IMR-90 (cell line): ENCODE measurements around the gene EML3. TPM values are rescaled to one million over a fixed set of nuclear protein-coding genes. Genes with fewer than 3 reads are reported as not detected.
"Not testable (repeated sequence)": the region's sequence is repeated elsewhere in the genome, so short reads cannot be mapped to it uniquely, and the experiment has no call there.

ENCODE experiments used
- ATAC-seq: fragments of 200-7000 bp; cut with Tn5 transposase; 2 replicates; pipeline ENCODE4 v1.9.1; 2020; ENCODE audit warnings: low read depth, mild to moderate bottlenecking, moderate library complexity
- BruUV-seq: library from RNA; stranded (reverse); fragments of 400-500 nt; replicated peaks from 2 replicates; lab custom pipeline; 2021; lab: Mats Ljungman, UMichigan
- CTCF ChIA-PET: fragments of 300-600 bp; formaldehyde crosslinking; extraction: SDS; loops from one replicate; lab custom pipeline; 2021; ENCODE audit warnings: antibody characterized with exemption; lab: Yijun Ruan, JAX
- POLR2A ChIA-PET: fragments of 300-600 bp; sonication (Branson Sonifier 250); formaldehyde crosslinking; loops from one replicate; lab custom pipeline; 2022; ENCODE audit warnings: antibody characterized with exemption; ENCODE audit not compliant: unreplicated experiment; lab: Charles Lee
- DNase-seq: peaks from one replicate; pipeline ENCODE4 v3.0.0; 2013
- H2AFZ ChIP-seq: replicated peaks from 2 replicates; pipeline ENCODE3; 2013; ENCODE audit warnings: low read length, mild to moderate bottlenecking; ENCODE audit not compliant: poor library complexity
- H2AK5ac ChIP-seq: 2 replicates; pipeline ENCODE4 v1.6.1; 2013; ENCODE audit warnings: low read depth, low read length, inconsistent platforms
- H2AK9ac ChIP-seq: replicated peaks from 2 replicates; pipeline ENCODE3; 2013; ENCODE audit warnings: mild to moderate bottlenecking, low read depth, low read length, moderate library complexity; ENCODE audit not compliant: poor library complexity
- H2BK120ac ChIP-seq: 2 replicates; pipeline ENCODE4 v1.6.1; 2013; ENCODE audit warnings: low read depth, low read length, inconsistent platforms
- H2BK15ac ChIP-seq: 3 replicates; pipeline ENCODE4 v1.6.1; 2013; ENCODE audit warnings: low read depth, low read length, inconsistent platforms
- H2BK20ac ChIP-seq: 2 replicates; pipeline ENCODE4 v1.6.1; 2013; ENCODE audit warnings: low read depth, mild to moderate bottlenecking, inconsistent platforms, low read length, moderate library complexity
- H2BK5ac ChIP-seq: 2 replicates; pipeline ENCODE4 v1.6.1; 2013; ENCODE audit warnings: mild to moderate bottlenecking, low read depth, low read length, inconsistent platforms; ENCODE audit not compliant: poor library complexity, severe bottlenecking
- H3K14ac ChIP-seq: replicated peaks from 2 replicates; pipeline ENCODE4 v1.6.1; 2013; ENCODE audit warnings: low read depth, low read length, inconsistent platforms
- H3K18ac ChIP-seq: 2 replicates; pipeline ENCODE4 v1.6.1; 2013; ENCODE audit warnings: low read depth, low read length, control low read depth
- H3K23ac ChIP-seq: 2 replicates; pipeline ENCODE4 v1.6.1; 2013; ENCODE audit warnings: low read depth, low read length, inconsistent platforms
- H3K27ac ChIP-seq: 2 replicates; pipeline ENCODE4 v1.5.1; 2013; ENCODE audit warnings: mild to moderate bottlenecking, control low read depth, low read length; ENCODE audit not compliant: insufficient read depth
- H3K27me3 ChIP-seq: 2 replicates; pipeline ENCODE4 v1.6.1; 2013; ENCODE audit warnings: low read length; ENCODE audit not compliant: control insufficient read depth, insufficient read depth
- H3K36me3 ChIP-seq: 2 replicates; pipeline ENCODE4 v1.6.1; 2013; ENCODE audit warnings: low read length, mixed read lengths; ENCODE audit not compliant: control insufficient read depth, insufficient read depth
- H3K4ac ChIP-seq: 2 replicates; pipeline ENCODE4 v1.6.1; 2013; ENCODE audit warnings: low read depth, low read length, inconsistent platforms
- H3K4me1 ChIP-seq: 2 replicates; pipeline ENCODE4 v1.6.1; 2013; ENCODE audit warnings: low read length, mixed read lengths; ENCODE audit not compliant: control insufficient read depth, insufficient read depth
- H3K4me2 ChIP-seq: 2 replicates; pipeline ENCODE4 v1.6.1; 2013; ENCODE audit warnings: low read depth, mild to moderate bottlenecking, control low read depth, low read length, moderate library complexity
- H3K4me3 ChIP-seq: 2 replicates; pipeline ENCODE4 v1.5.1; 2013; ENCODE audit warnings: low read depth, mild to moderate bottlenecking, control low read depth, low read length, moderate library complexity; ENCODE audit not compliant: insufficient read depth
- H3K56ac ChIP-seq: 2 replicates; pipeline ENCODE4 v1.6.1; 2013; ENCODE audit warnings: low read length, inconsistent platforms; ENCODE audit not compliant: insufficient read depth; ENCODE audit errors: extremely low read depth
- H3K79me1 ChIP-seq, 2 experiments: 2 replicates each; pipeline ENCODE4 v1.6.1; 2013; ENCODE audit warnings: low read length in 2 of 2, inconsistent platforms in 1 of 2, low read depth in 1 of 2
- H3K9ac ChIP-seq: 2 replicates; pipeline ENCODE4 v1.6.1; 2013; ENCODE audit warnings: low read depth, low read length, control low read depth
- H3K9me1 ChIP-seq: 2 replicates; pipeline ENCODE4 v1.6.1; 2013; ENCODE audit warnings: low read length, inconsistent platforms; ENCODE audit not compliant: insufficient read depth
- H3K9me3 ChIP-seq: 2 replicates; pipeline ENCODE4 v1.6.1; 2013; ENCODE audit warnings: low read length; ENCODE audit not compliant: control insufficient read depth, insufficient read depth
- H4K20me1 ChIP-seq: 2 replicates; pipeline ENCODE4 v1.6.1; 2013; ENCODE audit warnings: low read length, inconsistent platforms; ENCODE audit not compliant: insufficient read depth
- H4K5ac ChIP-seq: 2 replicates; pipeline ENCODE4 v1.6.1; 2013; ENCODE audit warnings: mild to moderate bottlenecking, low read depth, low read length, control low read depth
- H4K8ac ChIP-seq, 2 experiments: 2 replicates each; pipeline ENCODE4 v1.6.1; 2013; ENCODE audit warnings: low read depth in 2 of 2, low read length in 2 of 2, control low read depth in 1 of 2, inconsistent platforms in 1 of 2
- H4K91ac ChIP-seq: 2 replicates; pipeline ENCODE4 v1.6.1; 2013; ENCODE audit warnings: low read depth, low read length, inconsistent platforms; ENCODE audit not compliant: insufficient read depth
- WGBS, 2 experiments: methylation state at CpG; one replicate each; pipeline versions ENCODE4 v1.1.5 to v1.1.7; 2013; ENCODE audit warnings: missing lambda C conversion rate in 2 of 2; ENCODE audit not compliant: insufficient read length in 1 of 2; ENCODE audit errors: extremely low coverage in 2 of 2; 5-methylcytosine and 5-hydroxymethylcytosine counted together
- dilution Hi-C: fragments of 300-500 bp; cut with HindIII; formaldehyde crosslinking; loops from one replicate; pipeline ENCODE4 v1.14.3; 2018; ENCODE audit warnings: low sequenced_read_pairs; ENCODE audit not compliant: unreplicated experiment
- in situ Hi-C: fragments of 300-500 bp; cut with MboI; formaldehyde crosslinking; loops from 3 replicates; pipeline ENCODE4 v1.14.3; 2019; ENCODE audit warnings: low sequenced_read_pairs, inconsistent platforms, mixed read lengths
- intact Hi-C: fragments of 100-400 bp; cut with micrococcal nuclease; formaldehyde crosslinking; loops from 2 replicates; pipeline ENCODE4 v1.10.0; 2022
- polyA plus RNA-seq, 3 experiments: library from polyadenylated mRNA; depleted of rRNA; stranded (reverse); fragments of >200 nt; gene quantifications; 2 replicates each; pipeline ENCODE4 v1.2.3, GENCODE V29; 2012; ENCODE audit warnings: low replicate concordance in 1 of 3
- total RNA-seq: library from RNA; depleted of rRNA; stranded (reverse); fragments of >200 nt; gene quantifications from 2 replicates; pipeline ENCODE4 v1.2.3, GENCODE V29; 2012

Gene EML3
- total and polyA plus RNA-seq, 2 of the 4 experiments (the other 2 are of a cell fraction) = 5.0 to 24.7 TPM

- H4K20me1 ChIP-seq, H4K5ac ChIP-seq, H2BK15ac ChIP-seq, DNase-seq, intact Hi-C loops, dilution Hi-C loops, H3K14ac ChIP-seq, H2AK9ac ChIP-seq, H3K4me1 ChIP-seq, H4K8ac ChIP-seq, H2BK120ac ChIP-seq, H3K56ac ChIP-seq, H3K23ac ChIP-seq, H3K4me2 ChIP-seq, ATAC-seq, H3K4me3 ChIP-seq, POLR2A ChIA-PET, H3K9me1 ChIP-seq, H3K27ac ChIP-seq, H4K91ac ChIP-seq, H2AK5ac ChIP-seq, H3K27me3 ChIP-seq, H3K18ac ChIP-seq, H3K9me3 ChIP-seq, H2BK20ac ChIP-seq, H2AFZ ChIP-seq, H2BK5ac ChIP-seq, BruUV-seq, CTCF ChIA-PET, in situ Hi-C loops, H3K4ac ChIP-seq, H3K9ac ChIP-seq: not testable (repeated sequence)
- 100% methylated on average over 1 of the region's 7 CpGs; no CpG with 5 or more reads in 1 of the 2 experiments for WGBS, 2 experiments
- peaks cover 11 to 47% of the 10 kb centered on the region in 2 experiments for H3K79me1 ChIP-seq
- H3K36me3 ChIP-seq = peaks cover 22% of the 10 kb centered on the region
Observed at GRCh38 chr11:62585356-62585755, 27.2 kb downstream of the EML3 start.

- H3K56ac ChIP-seq, H3K27me3 ChIP-seq, H3K4me2 ChIP-seq, H3K27ac ChIP-seq, dilution Hi-C loops, H4K91ac ChIP-seq, H4K20me1 ChIP-seq, H3K4me3 ChIP-seq, H4K8ac ChIP-seq, ATAC-seq, H3K18ac ChIP-seq, H2AK9ac ChIP-seq, H3K4ac ChIP-seq, H3K14ac ChIP-seq, H3K4me1 ChIP-seq, H4K5ac ChIP-seq, H3K23ac ChIP-seq, H2BK120ac ChIP-seq, H2BK20ac ChIP-seq, H3K9ac ChIP-seq, CTCF ChIA-PET, H2BK5ac ChIP-seq, DNase-seq, H2BK15ac ChIP-seq, intact Hi-C loops, H3K9me3 ChIP-seq, in situ Hi-C loops, H2AK5ac ChIP-seq, H3K9me1 ChIP-seq, BruUV-seq, H2AFZ ChIP-seq, POLR2A ChIA-PET: not testable (repeated sequence)
- peaks cover 33% of the 10 kb centered on the region for H3K36me3 ChIP-seq
- H3K79me1 ChIP-seq = peaks cover 7 to 33% of the 10 kb centered on the region in 2 experiments
- whole genome bisulfite sequencing, 2 experiments = 100% methylated on average over 1 of the region's 4 CpGs; no CpG with 5 or more reads in 1 of the 2 experiments
Observed at GRCh38 chr11:62581735-62582134, 30.8 kb downstream of the EML3 start.
